Measurements from ENCODE around the gene MED15.
"Not testable (repeated sequence)": the region's sequence is repeated elsewhere in the genome, so short reads cannot be mapped to it uniquely, and the experiment has no call there.

MED15 gene

DNA sequence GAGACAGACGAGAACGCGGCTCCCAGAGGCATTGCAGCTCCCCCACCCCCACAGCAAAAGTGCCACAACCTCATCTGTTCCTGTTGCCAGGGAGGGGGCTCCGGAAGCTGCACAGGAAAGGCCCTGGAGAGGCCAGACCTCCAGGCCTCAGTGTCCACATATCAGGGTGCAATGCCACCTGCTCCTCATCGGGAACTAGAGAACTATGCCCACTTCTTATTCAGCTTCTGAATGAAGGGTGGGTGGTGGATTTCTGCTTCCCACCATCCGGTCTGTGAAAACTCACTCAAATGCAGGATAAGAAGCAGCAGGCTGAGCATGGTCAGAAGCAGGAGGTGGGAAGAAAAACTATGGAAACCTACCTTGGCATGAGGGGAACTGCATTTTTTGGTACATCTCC is 105.9 kb downstream of the MED15 start:
- H3K27me3 ChIP-seq (ENCODE audit: control insufficient read depth, insufficient read depth, low read length) = no peaks in the 10 kb centered on the region
- no peaks in the 10 kb centered on the region for H3K36me3 ChIP-seq (ENCODE audit: control insufficient read depth, insufficient read depth, low read length)
- no peaks in the 10 kb centered on the region for H3K9me3 ChIP-seq (ENCODE audit: control insufficient read depth, insufficient read depth, low read depth, low read length)
- no peak overlapping the region for H3K27ac ChIP-seq (ENCODE audit: low read depth, low read length)
- no peaks in the 10 kb centered on the region; the same call in 1 of the 2 replicates for H3K4me1 ChIP-seq (ENCODE audit: control insufficient read depth, insufficient read depth, low read length)
- H3K9ac ChIP-seq (ENCODE audit: low read length) = no peak overlapping the region
- no peak overlapping the region for H3K4me3 ChIP-seq (ENCODE audit: low read depth, low read length)

DNA sequence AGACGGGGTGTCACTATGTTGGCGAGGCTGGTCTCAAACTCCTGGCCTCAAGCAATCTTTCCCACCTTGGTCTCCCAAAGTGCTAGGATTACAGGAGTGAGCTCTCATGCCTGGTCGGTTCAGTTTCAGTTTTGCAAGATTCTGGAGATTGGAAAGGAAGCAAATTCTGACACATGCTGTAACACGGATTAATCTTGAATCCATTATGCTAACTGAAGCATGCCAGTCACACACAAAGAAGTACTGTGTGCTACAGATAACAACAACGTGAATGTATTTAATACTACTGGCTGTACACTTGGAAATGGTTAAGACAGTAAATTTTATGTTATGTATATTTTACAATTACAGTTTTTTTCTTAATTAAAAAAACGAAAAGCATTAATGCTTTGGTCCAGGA is 107.6 kb downstream of the MED15 start:
- H3K27me3 ChIP-seq (ENCODE audit: control insufficient read depth, insufficient read depth, low read length) = no peaks in the 10 kb centered on the region
- no peak overlapping the region for H3K4me3 ChIP-seq (ENCODE audit: low read depth, low read length)
- H3K9ac ChIP-seq (ENCODE audit: low read length) = no peak overlapping the region
- H3K36me3 ChIP-seq (ENCODE audit: control insufficient read depth, insufficient read depth, low read length) = no peaks in the 10 kb centered on the region
- no peaks in the 10 kb centered on the region for H3K9me3 ChIP-seq (ENCODE audit: control insufficient read depth, insufficient read depth, low read depth, low read length)
- no peaks in the 10 kb centered on the region; the same call in 1 of the 2 replicates for H3K4me1 ChIP-seq (ENCODE audit: control insufficient read depth, insufficient read depth, low read length)
- H3K27ac ChIP-seq (ENCODE audit: low read depth, low read length) = no peak overlapping the region

- Histone ChIP-seq H3K9me3 (ENCODE audit: control insufficient read depth, insufficient read depth, low read depth, low read length) (no peaks in the 10 kb centered on the region), H3K36me3 (ENCODE audit: control insufficient read depth, insufficient read depth, low read length) (no peaks in the 10 kb centered on the region), H3K4me1 (ENCODE audit: control insufficient read depth, insufficient read depth, low read length) (no peaks in the 10 kb centered on the region; the same call in 1 of the 2 replicates), H3K27me3 (ENCODE audit: control insufficient read depth, insufficient read depth, low read length) (no peaks in the 10 kb centered on the region), H3K9ac (ENCODE audit: low read length) (no peak overlapping the region), H3K4me3 (ENCODE audit: low read depth, low read length) (no peak overlapping the region), H3K27ac (ENCODE audit: low read depth, low read length) (no peak overlapping the region)
Observed at GRCh38 chr22:20615533-20616450, 108.4 kb downstream of the MED15 start.

GRCh38 chr22:20616451-20617043 is 109.1 kb downstream of the MED15 start:
- no peaks in the 10 kb centered on the region for H3K9me3 ChIP-seq (ENCODE audit: control insufficient read depth, insufficient read depth, low read depth, low read length)
- H3K4me1 ChIP-seq (ENCODE audit: control insufficient read depth, insufficient read depth, low read length) = no peaks in the 10 kb centered on the region; the same call in 1 of the 2 replicates
- H3K27ac ChIP-seq (ENCODE audit: low read depth, low read length) = no peak overlapping the region
- H3K36me3 ChIP-seq (ENCODE audit: control insufficient read depth, insufficient read depth, low read length) = no peaks in the 10 kb centered on the region
- no peak overlapping the region for H3K9ac ChIP-seq (ENCODE audit: low read length)
- no peaks in the 10 kb centered on the region for H3K27me3 ChIP-seq (ENCODE audit: control insufficient read depth, insufficient read depth, low read length)
- no peak overlapping the region for H3K4me3 ChIP-seq (ENCODE audit: low read depth, low read length)

GRCh38 chr22:20618488-20618887 is 111.1 kb downstream of the MED15 start:
- Histone ChIP-seq H3K27me3 (ENCODE audit: control insufficient read depth, insufficient read depth, low read length) (no peaks in the 10 kb centered on the region), H3K4me1 (ENCODE audit: control insufficient read depth, insufficient read depth, low read length) (no peaks in the 10 kb centered on the region; the same call in 1 of the 2 replicates), H3K4me3 (ENCODE audit: low read depth, low read length) (no peak overlapping the region), H3K9ac (ENCODE audit: low read length) (no peak overlapping the region), H3K36me3 (ENCODE audit: control insufficient read depth, insufficient read depth, low read length) (no peaks in the 10 kb centered on the region), H3K27ac (ENCODE audit: low read depth, low read length) (no peak overlapping the region), H3K9me3 (ENCODE audit: control insufficient read depth, insufficient read depth, low read depth, low read length) (no peaks in the 10 kb centered on the region)

DNA sequence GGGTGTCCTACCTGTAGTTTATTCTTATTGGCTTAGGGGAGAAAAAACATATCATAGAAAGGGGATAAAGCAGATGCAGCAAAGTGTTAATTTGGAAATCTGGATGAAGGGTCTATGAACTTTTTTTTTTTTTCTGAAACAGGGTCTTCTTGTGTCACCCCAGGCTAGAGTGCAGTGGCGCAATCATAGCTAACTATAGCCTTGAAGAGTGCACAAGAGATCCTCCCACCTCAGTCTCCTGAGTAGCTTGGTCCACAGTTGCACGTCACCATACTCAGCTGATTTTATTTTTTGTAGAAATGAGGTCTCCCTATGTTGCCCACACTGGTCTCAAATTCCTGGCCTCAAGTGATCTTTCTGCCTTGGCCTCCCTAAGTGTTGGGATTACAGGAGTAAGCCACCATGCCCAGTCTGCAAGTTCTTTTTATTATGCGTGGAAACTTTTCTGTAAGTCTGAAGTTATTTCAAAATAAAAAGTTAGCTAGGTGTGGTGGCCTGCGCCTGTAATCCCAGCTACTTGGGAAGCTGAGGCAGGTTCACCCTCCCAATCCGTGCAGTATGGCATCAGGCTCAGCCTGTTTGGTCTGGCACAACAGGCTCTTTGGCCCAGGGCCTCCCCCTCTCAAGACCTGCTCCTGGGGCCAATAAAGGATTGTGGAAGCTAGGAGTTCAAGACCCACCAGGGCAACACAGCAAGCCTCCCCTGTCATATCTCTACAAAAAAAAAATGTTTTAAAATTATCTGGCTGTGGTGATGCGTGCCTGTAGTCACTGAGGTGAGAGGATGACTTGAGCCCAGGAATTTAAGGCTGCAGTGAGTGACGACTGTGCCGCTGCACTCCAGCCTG is 111.9 kb downstream of the MED15 start:
- Histone ChIP-seq H3K27me3 (ENCODE audit: control insufficient read depth, insufficient read depth, low read length) (no peaks in the 10 kb centered on the region), H3K4me3 (ENCODE audit: low read depth, low read length) (no peak overlapping the region), H3K4me1 (ENCODE audit: control insufficient read depth, insufficient read depth, low read length) (no peaks in the 10 kb centered on the region; the same call in 1 of the 2 replicates), H3K9me3 (ENCODE audit: control insufficient read depth, insufficient read depth, low read depth, low read length) (no peaks in the 10 kb centered on the region), H3K27ac (ENCODE audit: low read depth, low read length) (no peak overlapping the region), H3K9ac (ENCODE audit: low read length) (no peak overlapping the region), H3K36me3 (ENCODE audit: control insufficient read depth, insufficient read depth, low read length) (no peaks in the 10 kb centered on the region)

- not testable (repeated sequence) for H3K36me3 ChIP-seq (ENCODE audit: control insufficient read depth, insufficient read depth, low read length); H3K9ac ChIP-seq (ENCODE audit: low read length); H3K27ac ChIP-seq (ENCODE audit: low read depth, low read length); H3K27me3 ChIP-seq (ENCODE audit: control insufficient read depth, insufficient read depth, low read length); H3K9me3 ChIP-seq (ENCODE audit: control insufficient read depth, insufficient read depth, low read depth, low read length); H3K4me3 ChIP-seq (ENCODE audit: low read depth, low read length); H3K4me1 ChIP-seq (ENCODE audit: control insufficient read depth, insufficient read depth, low read length)
Observed at GRCh38 chr22:20619893-20620194, 112.4 kb downstream of the MED15 start.

DNA sequence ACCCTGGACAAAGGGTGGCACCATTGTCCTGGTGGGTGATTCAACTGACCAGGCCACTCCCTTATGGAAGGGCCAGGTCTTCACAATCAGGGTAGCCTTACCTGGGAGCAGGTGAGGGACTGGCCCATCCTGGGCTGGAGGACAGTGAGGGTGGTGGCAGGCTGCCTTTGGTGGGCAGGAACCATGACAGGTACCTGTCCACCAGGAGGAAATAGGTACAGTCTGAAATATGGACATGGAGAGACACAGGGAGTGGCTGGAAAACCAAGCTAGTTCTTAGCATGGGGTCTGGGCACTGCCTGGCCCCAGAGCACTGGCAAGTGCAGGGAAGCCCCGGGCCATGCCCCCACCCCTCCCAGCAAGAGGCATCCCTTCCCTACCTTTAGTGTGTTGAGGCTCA is 113.8 kb downstream of the MED15 start:
- H3K27ac ChIP-seq (ENCODE audit: low read depth, low read length) = no peak overlapping the region
- H3K4me3 ChIP-seq (ENCODE audit: low read depth, low read length) = no peak overlapping the region
- no peaks in the 10 kb centered on the region for H3K27me3 ChIP-seq (ENCODE audit: control insufficient read depth, insufficient read depth, low read length)
- H3K9ac ChIP-seq (ENCODE audit: low read length) = no peak overlapping the region
- H3K4me1 ChIP-seq (ENCODE audit: control insufficient read depth, insufficient read depth, low read length) = no peaks in the 10 kb centered on the region; the same call in 1 of the 2 replicates
- H3K9me3 ChIP-seq (ENCODE audit: control insufficient read depth, insufficient read depth, low read depth, low read length) = no peaks in the 10 kb centered on the region
- no peaks in the 10 kb centered on the region for H3K36me3 ChIP-seq (ENCODE audit: control insufficient read depth, insufficient read depth, low read length)

GRCh38 chr22:20622650-20623339 is 115.4 kb downstream of the MED15 start:
- H3K4me3 ChIP-seq (ENCODE audit: low read depth, low read length) = no peak overlapping the region
- no peak overlapping the region for H3K27ac ChIP-seq (ENCODE audit: low read depth, low read length)
- no peaks in the 10 kb centered on the region; the same call in 1 of the 2 replicates for H3K27me3 ChIP-seq (ENCODE audit: control insufficient read depth, insufficient read depth, low read length)
- no peaks in the 10 kb centered on the region for H3K4me1 ChIP-seq (ENCODE audit: control insufficient read depth, insufficient read depth, low read length)
- H3K9ac ChIP-seq (ENCODE audit: low read length) = no peak overlapping the region
- H3K9me3 ChIP-seq (ENCODE audit: control insufficient read depth, insufficient read depth, low read depth, low read length) = no peaks in the 10 kb centered on the region
- H3K36me3 ChIP-seq (ENCODE audit: control insufficient read depth, insufficient read depth, low read length) = no peaks in the 10 kb centered on the region

DNA sequence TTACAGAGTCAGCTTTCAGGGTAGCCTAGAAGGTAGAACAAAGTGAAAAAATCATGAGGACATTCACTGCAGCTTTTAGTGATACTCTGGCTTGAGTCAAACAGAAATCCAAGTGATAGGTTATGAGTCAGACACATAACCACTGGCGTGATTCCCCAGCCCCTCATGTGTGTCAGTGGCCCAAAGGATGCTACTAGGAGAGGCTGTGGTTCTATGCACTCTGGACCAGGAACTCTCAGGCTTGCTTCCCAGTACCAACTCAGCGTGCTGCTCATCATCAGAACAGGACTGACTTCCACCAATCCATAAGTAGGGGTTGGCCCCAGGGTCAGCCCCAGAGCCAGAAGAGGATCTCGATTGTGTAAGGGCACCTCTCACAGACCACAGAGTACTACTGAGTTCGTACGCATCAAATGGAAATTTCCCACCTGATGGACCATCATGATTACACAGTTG is 116.8 kb downstream of the MED15 start:
- H3K4me3 ChIP-seq (ENCODE audit: low read depth, low read length) = no peak overlapping the region
- no peaks in the 10 kb centered on the region for H3K4me1 ChIP-seq (ENCODE audit: control insufficient read depth, insufficient read depth, low read length)
- H3K9ac ChIP-seq (ENCODE audit: low read length) = no peak overlapping the region
- no peak overlapping the region for H3K27ac ChIP-seq (ENCODE audit: low read depth, low read length)
- no peaks in the 10 kb centered on the region for H3K9me3 ChIP-seq (ENCODE audit: control insufficient read depth, insufficient read depth, low read depth, low read length)
- no peaks in the 10 kb centered on the region for H3K36me3 ChIP-seq (ENCODE audit: control insufficient read depth, insufficient read depth, low read length)
- H3K27me3 ChIP-seq (ENCODE audit: control insufficient read depth, insufficient read depth, low read length) = no peaks in the 10 kb centered on the region; the same call in 1 of the 2 replicates

Data from HUES6 (cell line).